K562 (cell line): Measurements from ENCODE around the gene TESK2. TPM values are rescaled to one million over a fixed set of nuclear protein-coding genes. Genes with fewer than 3 reads are reported as not detected.

Source experiments
- ATAC-seq: fragments of 200-7000 bp; cut with Tn5 transposase; 3 replicates; pipeline ENCODE4 v1.9.1; 2020; ENCODE audit warnings: moderate library complexity
- BruUV-seq: library from RNA; stranded (reverse); fragments of 400-500 nt; replicated peaks from 2 replicates; lab custom pipeline; 2021; lab: Mats Ljungman, UMichigan
- CTCF ChIA-PET: fragments of 300-600 bp; formaldehyde crosslinking; extraction: SDS; loops from one replicate; lab custom pipeline; 2021; ENCODE audit warnings: low intra/inter-chr PET ratio; lab: Yijun Ruan, JAX
- POLR2A ChIA-PET: fragments of 300-600, 350-650 bp; sonication (Branson Sonifier 250); formaldehyde crosslinking; extraction: SDS; loops from one replicate; lab custom pipeline; 2021; ENCODE audit warnings: antibody characterized with exemption, inconsistent platforms; lab: Yijun Ruan, JAX
- DNase-seq, 4 experiments: peaks; one replicate each; pipeline versions ENCODE4 v3.0.0 to v3.0.0-alpha.2; 2011 to 2018; ENCODE audit warnings: low spot score in 3 of 4, mixed read lengths in 3 of 4; ENCODE audit errors: extremely low read depth in 1 of 4
- FAIRE-seq: peaks from 2 replicates; lab custom pipeline; 2011; peaks lifted over from hg19 to GRCh38; lab: Jason Lieb, UNC
- H2AFZ ChIP-seq: 2 replicates; pipeline ENCODE4 v1.6.0; 2011; ENCODE audit warnings: low read depth, low read length, control low read depth, inconsistent platforms
- H3K27ac ChIP-seq: fragments of 200-600 bp; 3 replicates; pipeline ENCODE4 v1.8.0; 2011; ENCODE audit warnings: low read depth, mild to moderate bottlenecking, control low read depth, inconsistent platforms, low read length, moderate library complexity, mixed read lengths; ENCODE audit errors: extremely low read depth
- H3K27me3 ChIP-seq, 2 experiments: fragments of 300-600 bp in 1 of 2; 2 replicates in 1 of 2; 3 replicates in 1 of 2; pipeline versions ENCODE4 v1.6.0 to v1.8.0; 2011; ENCODE audit warnings: inconsistent platforms in 2 of 2, low read length in 2 of 2, mild to moderate bottlenecking in 1 of 2, mixed read lengths in 1 of 2, moderate library complexity in 1 of 2; ENCODE audit not compliant: control insufficient read depth in 2 of 2, insufficient read depth in 2 of 2
- H3K36me3 ChIP-seq: fragments of 300-600 bp; 3 replicates; pipeline ENCODE4 v1.8.0; 2011; ENCODE audit warnings: mild to moderate bottlenecking, low read length, inconsistent platforms; ENCODE audit not compliant: control insufficient read depth, insufficient read depth
- H3K4me1 ChIP-seq, 2 experiments: fragments of 200-600 bp in 1 of 2; replicated peaks in 1 of 2; 2 replicates in 1 of 2; 3 replicates in 1 of 2; pipeline versions ENCODE4 v1.5.1 to v1.8.0; 2011; ENCODE audit warnings: inconsistent platforms in 2 of 2, low read length in 2 of 2, mild to moderate bottlenecking in 1 of 2, mixed read lengths in 1 of 2, moderate library complexity in 1 of 2; ENCODE audit not compliant: control insufficient read depth in 2 of 2, insufficient read depth in 2 of 2
- H3K4me2 ChIP-seq: 2 replicates; pipeline ENCODE4 v1.6.1; 2011; ENCODE audit warnings: low read length, control low read depth, inconsistent platforms, mixed read lengths; ENCODE audit not compliant: insufficient read depth
- H3K4me3 ChIP-seq: fragments of 200-600 bp; sonication (generic), shearing (Covaris generic); 2 replicates; pipeline ENCODE4 v1.5.1; 2016; ENCODE audit warnings: control low read depth, inconsistent platforms
- H3K79me2 ChIP-seq: fragments of 200-600 bp; 3 replicates; pipeline ENCODE4 v1.8.0; 2011; ENCODE audit warnings: low read length, inconsistent platforms; ENCODE audit not compliant: control insufficient read depth, insufficient read depth
- H3K9ac ChIP-seq, 2 experiments: 2 replicates each; pipeline versions ENCODE4 v1.6.0 to v1.6.1; 2011; ENCODE audit warnings: low read depth in 2 of 2, low read length in 2 of 2, control low read depth in 1 of 2, inconsistent platforms in 1 of 2, mild to moderate bottlenecking in 1 of 2, mixed read lengths in 1 of 2; ENCODE audit not compliant: insufficient read depth in 1 of 2
- H3K9me1 ChIP-seq: one replicate; pipeline ENCODE4 v1.6.0; 2011; ENCODE audit warnings: inconsistent platforms, mild to moderate bottlenecking, low read length, moderate library complexity; ENCODE audit not compliant: control insufficient read depth, insufficient read depth
- H3K9me3 ChIP-seq: replicated peaks from 2 replicates; pipeline ENCODE4 v1.5.1; 2011; ENCODE audit warnings: low read depth, low read length, inconsistent platforms; ENCODE audit not compliant: control insufficient read depth, insufficient read depth
- H4K20me1 ChIP-seq: replicated peaks from 2 replicates; pipeline ENCODE4 v1.6.1; 2011; ENCODE audit warnings: low read length, inconsistent platforms, mixed read lengths; ENCODE audit not compliant: control insufficient read depth, insufficient read depth
- ZBTB11 ChIP-seq, 3 experiments: fragments of 200-800 bp in 1 of 3; fragments of 250-450 bp in 1 of 3; fragments of 450-650 bp in 1 of 3; sonication (Bioruptor Pico) in 1 of 3; sonication (Bioruptor generic) in 1 of 3; formaldehyde crosslinking in 1 of 3; IDR thresholded peaks; 2 replicates each; pipeline versions ENCODE4 v1.6.1 to v1.8.0; 2016 to 2022; ENCODE audit warnings: mild to moderate bottlenecking in 2 of 3, missing genetic modification characterization in 2 of 3, missing compliant biosample characterization in 1 of 3, moderate library complexity in 1 of 3
- ZBTB40 ChIP-seq, 2 experiments: fragments of 450-650 bp in 1 of 2; sonication (generic) in 1 of 2; formaldehyde crosslinking in 1 of 2; IDR thresholded peaks; 2 replicates each; pipeline versions ENCODE4 v1.7.1 to v1.9.0; 2016 to 2022; ENCODE audit warnings: inconsistent platforms in 1 of 2, mild to moderate bottlenecking in 1 of 2, missing genetic modification reagents in 1 of 2
- WGBS: fragments of 100-300 bp; shearing (Covaris generic); methylation state at CpG from one replicate; pipeline ENCODE4 v1.1.6; 2016; ENCODE audit warnings: low coverage, mixed read lengths; ENCODE audit not compliant: insufficient coverage; ENCODE audit errors: missing lambda C conversion rate; 5-methylcytosine and 5-hydroxymethylcytosine counted together
- in situ Hi-C: fragments of 300-500 bp; cut with MboI; formaldehyde crosslinking; loops from 4 replicates; pipeline ENCODE4 v1.15.0; 2018; ENCODE audit warnings: inconsistent platforms, mixed read lengths
- intact Hi-C: fragments of 100-400 bp; cut with micrococcal nuclease; formaldehyde crosslinking; loops from 2 replicates; pipeline ENCODE4 v1.14.2; 2022
- polyA plus RNA-seq, 8 experiments: library from polyadenylated mRNA; depleted of rRNA in 4 of 8; stranded (reverse) in 5 of 8; unstranded in 3 of 8; fragments of >200 nt; fragmentation: Nextera tagmentation in 2 of 8; fragmentation: Illumina TruSeq in 1 of 8; extraction: Ambion mirVana in 2 of 8; extraction: Trizol in 1 of 8; gene quantifications; 2 replicates each; pipeline versions ENCODE4 v1.2.1 to v1.2.3, GENCODE V29; 2011 to 2014; ENCODE audit warnings: inconsistent platforms in 1 of 8, missing spikeins in 1 of 8
- total RNA-seq, 7 experiments: library from RNA; depleted of rRNA in 6 of 7; stranded (reverse); fragments of >200 nt in 6 of 7; fragmentation: Illumina TruSeq in 2 of 7; extraction: Trizol in 2 of 7; gene quantifications; 2 replicates each; pipeline versions ENCODE4 v1.2.1 to v1.2.3, GENCODE V29; 2011 to 2021; ENCODE audit warnings: low replicate concordance in 1 of 7

The TESK2 gene
- total and polyA plus RNA-seq, 9 of the 15 experiments (the other 6 are each of a cell fraction or from before 2014, with no cell fraction given): 1.6 to 5.3 (median 3.7) TPM

- peaks cover 0 to 29% of the 10 kb centered on the region in 2 experiments; a peak in 3 of 5 replicates for H3K4me1 ChIP-seq
- no peak overlapping the region for H3K4me3 ChIP-seq
- no peaks in the 10 kb centered on the region for H3K36me3 ChIP-seq
- CTCF ChIA-PET: interaction anchor here (0.6 kb wide), 1 partner anchor 19 kb away, joined by 3 read pairs; no protein-coding TSS in a partner anchor
- H3K9me3 ChIP-seq: no peaks in the 10 kb centered on the region
- no peak overlapping the region for H3K4me2 ChIP-seq
- H3K9me1 ChIP-seq: no peaks in the 10 kb centered on the region
- in situ Hi-C loops: no loop called here
- DNase-seq (peak in 1 of 4 experiments; percentile 25), ATAC-seq (peak; percentile 27; the same call in 2 of the 3 replicates), FAIRE-seq (no peak)
- H3K9ac ChIP-seq: no peak overlapping the region
- POLR2A ChIA-PET: interaction anchor here (0.7 to 1.0 kb wide), 6 partner anchors 11 to 484 kb away, joined by 3 to 5 read pairs (median 3); no protein-coding TSS in a partner anchor
- peak overlapping the region; percentile 7; the same call in 1 of the 3 replicates for H3K27ac ChIP-seq
- no peaks in the 10 kb centered on the region for H4K20me1 ChIP-seq
- no TSS peak for BruUV-seq
- intact Hi-C loops: no loop called here
- H2AFZ ChIP-seq: peak overlapping the region; percentile 6; the same call in 1 of the 2 replicates
- H3K79me2 ChIP-seq: no peaks in the 10 kb centered on the region
- 20% methylated on average over 7 of the region's 7 CpGs for WGBS
- H3K27me3 ChIP-seq: no peaks in the 10 kb centered on the region; a peak in 1 of 5 replicates
- TF ChIP-seq ZBTB40 (IDR thresholded peaks at IDR 0.05) (peak; percentile 91), ZBTB40 (CRISPR knock-in tag; IDR thresholded peaks at IDR 0.05) (no peak), ZBTB11 (CRISPR knock-in tag; IDR thresholded peaks at IDR 0.05) (no peak)
These were observed 47.1 kb downstream of the TESK2 start for GRCh38 chr1:45443580-45444446.
